MM.1S (cell line): ENCODE measurements around the gene FRMD1.

Experiments used
- CTCF ChIP-seq: fragments of 300-600 bp; sonication (generic); IDR thresholded peaks from 2 replicates; pipeline ENCODE4 v1.5.1; 2016; ENCODE audit warnings: antibody characterized with exemption, low read length, mixed read lengths
- EZH2 ChIP-seq: fragments of 300-600 bp; sonication (generic); optimal IDR thresholded peaks from 2 replicates; pipeline ENCODE3; 2017; ENCODE audit warnings: low read depth, mild to moderate bottlenecking, antibody characterized with exemption, low read length, mixed read lengths
- EZH2phosphoT487 ChIP-seq: fragments of 300-600 bp; sonication (generic); IDR thresholded peaks from 2 replicates; pipeline ENCODE4 v1.6.1; 2018; ENCODE audit warnings: antibody characterized with exemption, low read length

DNA sequence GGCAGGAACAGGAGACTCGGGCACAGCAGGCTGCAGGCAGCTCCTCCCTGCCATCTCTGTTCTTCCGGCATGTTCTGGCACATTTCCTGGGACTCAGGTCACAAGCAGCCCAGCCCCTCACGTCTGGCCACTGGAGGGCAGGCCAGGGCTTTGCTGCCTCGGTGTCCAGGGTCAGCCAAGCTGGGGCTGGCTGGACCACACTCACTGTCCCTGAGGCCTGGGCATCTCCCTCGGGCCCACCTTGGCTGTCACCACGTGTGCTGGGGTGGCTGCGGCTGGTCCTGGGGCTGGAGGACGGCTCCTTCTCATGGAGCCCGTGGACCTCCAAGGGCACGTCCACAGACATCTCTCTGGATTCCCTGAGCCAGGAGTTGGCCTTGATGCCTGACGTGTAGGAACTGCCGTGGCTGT, 18.5 kb downstream of the FRMD1 start:
- no peak for TF ChIP-seq CTCF
- TF ChIP-seq EZH2phosphoT487: no peak
- TF ChIP-seq EZH2: no peak
